H1 (cell line): ENCODE results near the gene MAPT. TPM values are rescaled to one million over a fixed set of nuclear protein-coding genes. Genes with fewer than 3 reads are reported as not detected.

ENCODE experiments used
- CTCF ChIA-PET: fragments of 300-600 bp; sonication (Branson Sonifier 250); formaldehyde crosslinking; loops from one replicate; lab custom pipeline; 2021; ENCODE audit not compliant: partially characterized antibody; lab: Charles Lee
- POLR2A ChIA-PET: fragments of 300-600 bp; sonication (Branson Sonifier 250); formaldehyde crosslinking; loops from one replicate; lab custom pipeline; 2021; ENCODE audit warnings: inconsistent platforms; ENCODE audit not compliant: partially characterized antibody; lab: Charles Lee
- DNase-seq, 2 experiments: peaks; one replicate each; pipeline versions ENCODE4 v3.0.0 to v3.0.0-alpha.2; 2010 to 2022; ENCODE audit warnings: low spot score in 2 of 2, low read depth in 1 of 2, mixed read lengths in 1 of 2
- FAIRE-seq: peaks from 2 replicates; lab custom pipeline; 2011; peaks lifted over from hg19 to GRCh38; lab: Jason Lieb, UNC
- H2AFZ ChIP-seq: 2 replicates; pipeline ENCODE4 v1.8.1; 2012; ENCODE audit warnings: low read length, inconsistent platforms
- H2AK5ac ChIP-seq: 2 replicates; pipeline ENCODE4 v1.6.1; 2013; ENCODE audit warnings: low read depth, low read length
- H2BK120ac ChIP-seq: replicated peaks from 2 replicates; pipeline ENCODE3; 2013; ENCODE audit warnings: low read depth, low read length, inconsistent platforms
- H2BK12ac ChIP-seq: 2 replicates; pipeline ENCODE4 v1.6.1; 2013; ENCODE audit warnings: low read depth, low read length
- H2BK15ac ChIP-seq: 2 replicates; pipeline ENCODE4 v1.6.1; 2013; ENCODE audit warnings: low read length
- H2BK20ac ChIP-seq: 2 replicates; pipeline ENCODE4 v1.6.1; 2013; ENCODE audit warnings: low read length
- H2BK5ac ChIP-seq: 2 replicates; pipeline ENCODE4 v1.6.1; 2013; ENCODE audit warnings: low read depth, low read length
- H3K14ac ChIP-seq: 2 replicates; pipeline ENCODE4 v1.6.1; 2013; ENCODE audit warnings: inconsistent platforms; ENCODE audit not compliant: insufficient read length
- H3K18ac ChIP-seq: 2 replicates; pipeline ENCODE4 v1.6.1; 2013; ENCODE audit warnings: low read length; ENCODE audit errors: extremely low read depth
- H3K23ac ChIP-seq: 2 replicates; pipeline ENCODE4 v1.6.1; 2013; ENCODE audit warnings: inconsistent platforms; ENCODE audit not compliant: insufficient read length
- H3K23me2 ChIP-seq: 2 replicates; pipeline ENCODE4 v1.6.1; 2013; ENCODE audit warnings: low read depth, low read length
- H3K27ac ChIP-seq: 2 replicates; pipeline ENCODE4 v1.6.1; 2011; ENCODE audit warnings: low read depth, low read length, inconsistent platforms
- H3K27me3 ChIP-seq, 4 experiments: replicated peaks in 1 of 4; 1 replicate in 1 of 4; 2 replicates in 3 of 4; pipeline versions ENCODE4 v1.6.1 to v1.8.1; 2011 to 2013; ENCODE audit warnings: low read length in 3 of 4, mild to moderate bottlenecking in 3 of 4, inconsistent platforms in 2 of 4, mixed read lengths in 2 of 4, moderate library complexity in 1 of 4; ENCODE audit not compliant: control insufficient read depth in 3 of 4, insufficient read depth in 3 of 4; ENCODE audit errors: extremely low read depth in 1 of 4
- H3K36me3 ChIP-seq, 4 experiments: 2 replicates each; pipeline versions ENCODE4 v1.6.1 to v1.8.1; 2011 to 2013; ENCODE audit warnings: mild to moderate bottlenecking in 4 of 4, low read length in 3 of 4, moderate library complexity in 2 of 4, control low read depth in 1 of 4, inconsistent platforms in 1 of 4; ENCODE audit not compliant: insufficient read depth in 4 of 4, control insufficient read depth in 2 of 4
- H3K4ac ChIP-seq: replicated peaks from 2 replicates; pipeline ENCODE3; 2013; ENCODE audit warnings: low read length, low read depth, mixed read lengths, inconsistent platforms; ENCODE audit not compliant: insufficient read length
- H3K4me1 ChIP-seq, 4 experiments: replicated peaks in 1 of 4; 1 replicate in 1 of 4; 2 replicates in 3 of 4; pipeline versions ENCODE4 v1.6.1 to v1.8.1; 2011 to 2013; ENCODE audit warnings: low read length in 3 of 4, inconsistent platforms in 2 of 4, mixed read lengths in 1 of 4; ENCODE audit not compliant: insufficient read depth in 4 of 4, control insufficient read depth in 3 of 4
- H3K4me2 ChIP-seq, 2 experiments: 2 replicates each; pipeline versions ENCODE4 v1.6.1 to v1.8.1; 2011 to 2013; ENCODE audit warnings: low read depth in 2 of 2, low read length in 2 of 2, control low read depth in 1 of 2, inconsistent platforms in 1 of 2, mild to moderate bottlenecking in 1 of 2; ENCODE audit not compliant: insufficient read depth in 1 of 2
- H3K4me3 ChIP-seq, 4 experiments: fragments of 200-600, 300-600 bp in 1 of 4; sonication (generic), shearing (Covaris generic), sonication (Bioruptor Twin) in 1 of 4; 2 replicates each; pipeline versions ENCODE4 v1.5.1 to v1.8.1; 2011 to 2016; ENCODE audit warnings: low read length in 4 of 4, low read depth in 3 of 4, control low read depth in 2 of 4, inconsistent platforms in 2 of 4, mild to moderate bottlenecking in 2 of 4, mixed read lengths in 1 of 4, moderate library complexity in 1 of 4; ENCODE audit not compliant: insufficient read depth in 2 of 4; ENCODE audit errors: extremely low read depth in 1 of 4
- H3K56ac ChIP-seq: replicated peaks from 2 replicates; pipeline ENCODE3; 2013; ENCODE audit warnings: low read depth, mild to moderate bottlenecking, mixed read lengths, low read length, inconsistent platforms; ENCODE audit not compliant: insufficient read length
- H3K79me1 ChIP-seq: 2 replicates; pipeline ENCODE4 v1.6.1; 2013; ENCODE audit warnings: low read depth, low read length, control low read depth
- H3K79me2 ChIP-seq, 2 experiments: 2 replicates each; pipeline versions ENCODE4 v1.6.1 to v1.8.1; 2012 to 2013; ENCODE audit warnings: low read length in 2 of 2, mild to moderate bottlenecking in 2 of 2, inconsistent platforms in 1 of 2; ENCODE audit not compliant: insufficient read depth in 2 of 2, control insufficient read depth in 1 of 2
- H3K9ac ChIP-seq, 4 experiments: replicated peaks in 1 of 4; 1 replicate in 1 of 4; 2 replicates in 3 of 4; pipeline versions ENCODE4 v1.6.1 to v1.8.1; 2011 to 2013; ENCODE audit warnings: low read depth in 3 of 4, low read length in 3 of 4, control low read depth in 2 of 4, mild to moderate bottlenecking in 2 of 4, moderate library complexity in 2 of 4, inconsistent platforms in 1 of 4; ENCODE audit errors: extremely low read depth in 1 of 4
- H3K9me3 ChIP-seq, 2 experiments: 2 replicates each; pipeline versions ENCODE4 v1.6.1 to v1.8.1; 2012 to 2013; ENCODE audit warnings: mild to moderate bottlenecking in 2 of 2, moderate library complexity in 2 of 2, control low read depth in 1 of 2, inconsistent platforms in 1 of 2, low read depth in 1 of 2, low read length in 1 of 2, mixed read lengths in 1 of 2; ENCODE audit not compliant: insufficient read depth in 2 of 2
- H4K20me1 ChIP-seq, 2 experiments: replicated peaks in 1 of 2; 2 replicates each; pipeline versions ENCODE3 to v1.8.1; 2011 to 2013; ENCODE audit warnings: inconsistent platforms in 2 of 2, low read length in 2 of 2, mild to moderate bottlenecking in 1 of 2; ENCODE audit not compliant: insufficient read depth in 2 of 2, control insufficient read depth in 1 of 2
- H4K5ac ChIP-seq: 2 replicates; pipeline ENCODE4 v1.6.1; 2013; ENCODE audit warnings: low read length, low read depth, mixed read lengths, inconsistent platforms; ENCODE audit not compliant: insufficient read length
- H4K8ac ChIP-seq: 2 replicates; pipeline ENCODE4 v1.8.0; 2013; ENCODE audit warnings: mild to moderate bottlenecking, moderate library complexity, low read length, inconsistent platforms; ENCODE audit not compliant: insufficient read depth; ENCODE audit errors: extremely low read depth
- H4K91ac ChIP-seq: replicated peaks from 2 replicates; pipeline ENCODE3; 2013; ENCODE audit warnings: low read length, mixed read lengths, inconsistent platforms; ENCODE audit not compliant: insufficient read length
- CEBPB ChIP-seq: IDR thresholded peaks from 2 replicates; pipeline ENCODE4 v1.6.1; 2012; ENCODE audit warnings: low read depth, low read length
- TCF12 ChIP-seq: IDR thresholded peaks from 2 replicates; pipeline ENCODE4 v1.6.1; 2011; ENCODE audit warnings: low read depth, mild to moderate bottlenecking, low read length
- WGBS, 2 experiments: shearing (Covaris generic) in 1 of 2; methylation state at CpG; one replicate each; pipeline versions ENCODE4 v1.1.6 to v1.1.7; 2013 to 2015; ENCODE audit warnings: low lambda C conversion rate in 2 of 2, mixed read lengths in 2 of 2, inconsistent platforms in 1 of 2, low coverage in 1 of 2, missing lambda C conversion rate in 1 of 2; ENCODE audit not compliant: insufficient replicate concordance in 2 of 2, insufficient coverage in 1 of 2, insufficient read length in 1 of 2; ENCODE audit errors: extremely low coverage in 1 of 2, missing lambda C conversion rate in 1 of 2; 5-methylcytosine and 5-hydroxymethylcytosine counted together
- polyA plus RNA-seq, 7 experiments: library from polyadenylated mRNA; depleted of rRNA in 3 of 7; stranded (reverse) in 5 of 7; unstranded in 2 of 7; fragments of >200 nt in 5 of 7; fragments of 200-250 nt in 2 of 7; gene quantifications; 1 replicate in 5 of 7; 2 replicates in 1 of 7; 4 replicates in 1 of 7; pipeline versions ENCODE4 v1.2.1 to v1.2.3, GENCODE V29; 2011 to 2013; ENCODE audit warnings: missing spikeins in 2 of 7, mixed read lengths in 2 of 7
- total RNA-seq: library from RNA; stranded (reverse); fragmentation: NEBNext Ultra II Directional; extraction: Animal tissue kit (Norgen Biotek cat#: 25700); gene quantifications from 2 replicates; pipeline ENCODE4 v1.2.1, GENCODE V29; 2021
- TF ChIP-seq, protein P1 (sequence below): IDR thresholded peaks from 2 replicates; pipeline ENCODE4 v1.6.1; 2012; ENCODE audit warnings: inconsistent platforms

Gene MAPT
- total and polyA plus RNA-seq, 2 of the 8 experiments (the other 6 are each of a cell fraction or from before 2014, with no cell fraction given), result 0.54 to 1.7 TPM

GRCh38 chr17:46074540-46074939, 180.2 kb downstream of the MAPT start:
- Histone ChIP-seq H3K23me2 (no peaks in the 10 kb centered on the region), H3K18ac (no peak overlapping the region), H3K23ac (no peak overlapping the region), H3K4ac (no peak overlapping the region), H3K4me3 (no peak overlapping the region), H2BK5ac (no peak overlapping the region), H3K4me1 (peaks cover 0 to 9% (median 1%) of the 10 kb centered on the region in 4 experiments; a peak in 1 of 7 replicates), H2BK20ac (no peak overlapping the region), H3K14ac (no peak overlapping the region), H4K8ac (no peak overlapping the region), H3K27me3 (no peaks in the 10 kb centered on the region), H3K9me3 (no peaks in the 10 kb centered on the region), H3K79me2 (peaks cover 0 to 83% of the 10 kb centered on the region in 2 experiments; a peak in 2 of 4 replicates), H4K5ac (no peak overlapping the region), H3K36me3 (peaks cover 0 to 16% (median 5%) of the 10 kb centered on the region in 4 experiments; a peak in 4 of 8 replicates), H4K20me1 (peaks cover 0 to 12% of the 10 kb centered on the region in 2 experiments), H3K79me1 (peaks cover 2% of the 10 kb centered on the region; the same call in 1 of the 2 replicates), H3K27ac (no peak overlapping the region), H3K4me2 (no peak overlapping the region), H4K91ac (no peak overlapping the region), H2BK15ac (no peak overlapping the region), H2BK120ac (no peak overlapping the region), H2AK5ac (no peak overlapping the region), H2BK12ac (no peak overlapping the region), H3K9ac (no peak overlapping the region), H3K56ac (no peak overlapping the region), H2AFZ (no peak overlapping the region)
- CTCF ChIA-PET, result interaction anchor here (1.0 kb wide), 1 partner anchor 138 kb away, joined by 3 read pairs; no protein-coding TSS in a partner anchor
- TF ChIP-seq, protein P1, sequence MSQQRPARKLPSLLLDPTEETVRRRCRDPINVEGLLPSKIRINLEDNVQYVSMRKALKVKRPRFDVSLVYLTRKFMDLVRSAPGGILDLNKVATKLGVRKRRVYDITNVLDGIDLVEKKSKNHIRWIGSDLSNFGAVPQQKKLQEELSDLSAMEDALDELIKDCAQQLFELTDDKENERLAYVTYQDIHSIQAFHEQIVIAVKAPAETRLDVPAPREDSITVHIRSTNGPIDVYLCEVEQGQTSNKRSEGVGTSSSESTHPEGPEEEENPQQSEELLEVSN, result no peak
- TF ChIP-seq TCF12 (no peak), CEBPB (peak; percentile 77; the same call in 1 of the 2 replicates)
- POLR2A ChIA-PET, result interaction anchor here (1.3 kb wide), 1 partner anchor 17 kb away, joined by 3 read pairs; no protein-coding TSS in a partner anchor
- no peak for DNase-seq
- FAIRE-seq, result no peak
- 86% methylated on average over 1 of the region's 1 CpG; no CpG with 5 or more reads in 1 of the 2 experiments for WGBS, 2 experiments
